ENCODE data around the gene SCN9A.

The SCN9A gene

GRCh38 chr2:166242309-166242708 is 133.4 kb downstream of the SCN9A start (continued):
- TF ChIP-seq IKZF3 (tag by site-specific recombination; IDR thresholded peaks at IDR 0.05) (no peak), ZNF629 (tag by site-specific recombination; IDR thresholded peaks at IDR 0.05) (no peak), ZBTB7A (tag by site-specific recombination; IDR thresholded peaks at IDR 0.05; ENCODE audit: low read depth) (no peak), ZNF239 (tag by site-specific recombination; IDR thresholded peaks at IDR 0.05) (no peak), KLF17 (tag by site-specific recombination; IDR thresholded peaks at IDR 0.05) (no peak)

- Histone ChIP-seq H3K36me3 (ENCODE audit: control insufficient read depth in 2 of 2, insufficient read depth in 1 of 2, low read length in 2 of 2) (no peaks in the 10 kb centered on the region), H3K4me1 (ENCODE audit: control insufficient read depth, insufficient read depth, low read length) (no peaks in the 10 kb centered on the region), H3K9me3 (ENCODE audit: control insufficient read depth, insufficient read depth, low read depth, low read length) (no peaks in the 10 kb centered on the region), H3K4me3 (ENCODE audit: low read depth, low read length) (no peak overlapping the region), H3K27ac (ENCODE audit: extremely low read depth, low read depth, low read length) (no peak overlapping the region)
- CTCF ChIA-PET = no interaction called here
- TF ChIP-seq ZNF404 (tag by site-specific recombination; IDR thresholded peaks at IDR 0.05) (no peak), MEIS1 (CRISPR knock-in tag; IDR thresholded peaks at IDR 0.05; ENCODE audit: borderline replicate concordance) (no peak), ZNF530 (tag by site-specific recombination; IDR thresholded peaks at IDR 0.05; ENCODE audit: low read depth) (no peak), ZNF433 (tag by site-specific recombination; IDR thresholded peaks at IDR 0.05; ENCODE audit: low read depth) (no peak), HOXA7 (CRISPR knock-in tag; IDR thresholded peaks at IDR 0.05; ENCODE audit: borderline replicate concordance) (no peak), BCL6B (tag by site-specific recombination; IDR thresholded peaks at IDR 0.05) (no peak), ZNF280C (tag by site-specific recombination; IDR thresholded peaks at IDR 0.05) (no peak), ZBTB17 (tag by site-specific recombination; IDR thresholded peaks at IDR 0.05) (no peak), ZNF670 (tag by site-specific recombination; IDR thresholded peaks at IDR 0.05; ENCODE audit: low read depth) (no peak), ZNF639 (tag by site-specific recombination; IDR thresholded peaks at IDR 0.05) (no peak), ZNF16 (tag by site-specific recombination; IDR thresholded peaks at IDR 0.05; ENCODE audit: low read depth) (no peak), ZNF544 (tag by site-specific recombination; IDR thresholded peaks at IDR 0.05) (no peak), ZSCAN18 (tag by site-specific recombination; IDR thresholded peaks at IDR 0.05) (no peak), PRDM4 (tag by site-specific recombination; IDR thresholded peaks at IDR 0.05) (no peak), ZSCAN5A (tag by site-specific recombination; IDR thresholded peaks at IDR 0.05) (no peak), ZFP69B (tag by site-specific recombination; IDR thresholded peaks at IDR 0.05) (no peak), SP3 (tag by site-specific recombination; IDR thresholded peaks at IDR 0.05) (no peak)
- POLR2A ChIA-PET = no interaction called here
Observed at GRCh38 chr2:166240387-166241313, 135.1 kb downstream of the SCN9A start.
